ENCODE data around the gene LRP1.

DNA sequence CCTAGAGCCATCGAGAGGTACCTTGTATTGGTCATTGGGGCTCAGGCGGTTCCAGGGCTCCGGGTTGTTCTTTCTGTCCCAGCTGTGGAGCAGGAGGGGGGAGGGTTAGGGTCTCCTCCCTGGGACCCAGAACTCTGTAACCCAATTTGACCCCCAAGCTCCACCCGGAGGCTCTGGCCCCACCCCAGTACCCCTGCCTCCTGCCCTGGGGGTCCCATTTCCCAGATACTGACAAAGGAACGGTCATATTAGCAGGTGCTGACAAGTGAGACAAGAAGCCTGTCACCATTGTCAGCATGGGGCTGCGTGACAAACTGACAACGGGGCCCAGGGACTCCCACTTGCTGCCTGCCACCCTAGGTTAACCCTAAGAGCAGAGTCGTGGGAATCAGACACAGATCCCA lies 107.4 kb downstream of the LRP1 start:
- TF ChIP-seq, protein P1, sequence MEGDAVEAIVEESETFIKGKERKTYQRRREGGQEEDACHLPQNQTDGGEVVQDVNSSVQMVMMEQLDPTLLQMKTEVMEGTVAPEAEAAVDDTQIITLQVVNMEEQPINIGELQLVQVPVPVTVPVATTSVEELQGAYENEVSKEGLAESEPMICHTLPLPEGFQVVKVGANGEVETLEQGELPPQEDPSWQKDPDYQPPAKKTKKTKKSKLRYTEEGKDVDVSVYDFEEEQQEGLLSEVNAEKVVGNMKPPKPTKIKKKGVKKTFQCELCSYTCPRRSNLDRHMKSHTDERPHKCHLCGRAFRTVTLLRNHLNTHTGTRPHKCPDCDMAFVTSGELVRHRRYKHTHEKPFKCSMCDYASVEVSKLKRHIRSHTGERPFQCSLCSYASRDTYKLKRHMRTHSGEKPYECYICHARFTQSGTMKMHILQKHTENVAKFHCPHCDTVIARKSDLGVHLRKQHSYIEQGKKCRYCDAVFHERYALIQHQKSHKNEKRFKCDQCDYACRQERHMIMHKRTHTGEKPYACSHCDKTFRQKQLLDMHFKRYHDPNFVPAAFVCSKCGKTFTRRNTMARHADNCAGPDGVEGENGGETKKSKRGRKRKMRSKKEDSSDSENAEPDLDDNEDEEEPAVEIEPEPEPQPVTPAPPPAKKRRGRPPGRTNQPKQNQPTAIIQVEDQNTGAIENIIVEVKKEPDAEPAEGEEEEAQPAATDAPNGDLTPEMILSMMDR (conservative IDR thresholded peaks at IDR 0.05) = no peak
- no peak for TF ChIP-seq ZFX (IDR thresholded peaks at IDR 0.05)
